ENCODE results near the gene HHIP. TPM values are rescaled to one million over a fixed set of nuclear protein-coding genes. Genes with fewer than 3 reads are reported as not detected.
"Not testable (repeated sequence)": the region's sequence is repeated elsewhere in the genome, so short reads cannot be mapped to it uniquely, and the experiment has no call there.

The HHIP gene
- total and polyA plus RNA-seq, 5 experiments from 2014 or later = not detected

DNA sequence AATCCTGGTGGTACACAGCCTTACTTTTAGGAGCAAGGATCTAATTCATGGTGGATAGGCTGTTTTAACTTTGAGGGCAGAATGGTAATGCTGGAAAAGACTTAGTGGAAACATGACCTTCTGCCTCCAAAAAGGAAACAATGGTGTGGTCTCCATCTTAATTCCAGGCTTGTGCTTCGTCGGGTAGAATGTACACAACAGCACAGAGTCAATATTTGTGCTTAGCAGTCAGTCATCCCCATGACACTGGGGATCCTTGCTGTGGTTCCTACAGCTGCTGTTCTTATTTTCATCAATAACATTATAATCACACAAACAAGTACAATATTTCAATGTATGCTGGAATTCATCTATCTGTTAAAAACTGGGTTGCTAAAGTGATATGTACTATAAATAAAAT is 104.4 kb downstream of the HHIP start:
- Mint-ChIP-seq H3K4me1 (no peaks in the 10 kb centered on the region), H3K36me3 (peaks cover 0 to 2% (median 0%) of the 10 kb centered on the region in 3 donors), H3K9me3 (peaks cover 0 to 3% (median 0%) of the 10 kb centered on the region in 9 donors), H3K27ac (no peak overlapping the region), H3K27me3 (no peaks in the 10 kb centered on the region), H3K4me3 (no peak overlapping the region)
- POLR2A ChIA-PET = no interaction called here
- ATAC-seq (no peak), DNase-seq (no peak)

- Mint-ChIP-seq H3K4me3 (no peak overlapping the region), H3K9me3 (peaks cover 0 to 2% (median 0%) of the 10 kb centered on the region in 9 donors), H3K4me1 (no peaks in the 10 kb centered on the region), H3K36me3 (no peaks in the 10 kb centered on the region), H3K27ac (no peak overlapping the region), H3K27me3 (peaks cover 0 to 3% (median 0%) of the 10 kb centered on the region in 5 donors)
- ATAC-seq = no peak
- POLR2A ChIA-PET = no interaction called here
- no peak for DNase-seq
These were observed 108.8 kb downstream of the HHIP start for GRCh38 chr4:144754562-144755410.

- Mint-ChIP-seq H3K4me1 (no peaks in the 10 kb centered on the region), H3K27me3 (peaks cover 0 to 8% (median 0%) of the 10 kb centered on the region in 5 donors), H3K9me3 (peaks cover 0 to 11% (median 2%) of the 10 kb centered on the region in 9 donors), H3K4me3 (no peak overlapping the region), H3K36me3 (no peaks in the 10 kb centered on the region), H3K27ac (no peak overlapping the region)
- ATAC-seq = no peak
- no peak for DNase-seq
- POLR2A ChIA-PET = no interaction called here
These were observed 112.0 kb downstream of the HHIP start for GRCh38 chr4:144757969-144758368.

GRCh38 chr4:144768809-144769208 is 122.9 kb downstream of the HHIP start:
- ATAC-seq, H3K4me1 Mint-ChIP-seq, H3K36me3 Mint-ChIP-seq, H3K27me3 Mint-ChIP-seq, H3K4me3 Mint-ChIP-seq, DNase-seq, H3K27ac Mint-ChIP-seq, POLR2A ChIA-PET: not testable (repeated sequence)
- peaks cover 0 to 26% (median 11%) of the 10 kb centered on the region in 9 donors for H3K9me3 Mint-ChIP-seq

- Mint-ChIP-seq H3K36me3 (no peaks in the 10 kb centered on the region), H3K9me3 (peaks cover 0 to 7% (median 2%) of the 10 kb centered on the region in 9 donors), H3K27ac (peak overlapping the region in 1 of 10 donors; percentile 26), H3K4me3 (no peak overlapping the region), H3K4me1 (no peaks in the 10 kb centered on the region), H3K27me3 (peaks cover 0 to 8% (median 6%) of the 10 kb centered on the region in 5 donors)
- POLR2A ChIA-PET = no interaction called here
- ATAC-seq (no peak), DNase-seq (no peak)
These were observed 132.4 kb downstream of the HHIP start for GRCh38 chr4:144778364-144778763.

DNA sequence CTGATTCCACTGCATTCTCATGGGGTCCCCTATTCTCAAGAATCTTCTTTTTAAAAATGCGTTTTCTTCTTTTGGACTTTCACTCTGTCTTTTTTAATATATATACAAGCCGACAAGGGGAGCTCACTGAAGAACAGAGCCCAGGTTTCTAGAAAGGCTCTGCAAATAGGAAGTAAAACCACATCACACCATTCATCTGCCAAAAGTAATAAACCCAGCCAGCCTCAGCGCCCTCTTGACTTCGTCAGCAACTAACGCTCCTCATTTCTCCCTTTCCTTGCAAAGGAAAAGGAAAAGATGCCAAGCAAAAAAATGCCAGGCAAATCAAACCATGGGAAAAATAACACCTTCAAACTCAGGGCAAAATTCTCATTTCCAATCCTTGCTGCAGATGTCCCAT is 136.4 kb downstream of the HHIP start:
- Mint-ChIP-seq H3K27ac (no peak overlapping the region), H3K4me3 (no peak overlapping the region), H3K36me3 (no peaks in the 10 kb centered on the region), H3K4me1 (no peaks in the 10 kb centered on the region), H3K27me3 (peaks cover 0 to 8% (median 6%) of the 10 kb centered on the region in 5 donors), H3K9me3 (no peaks in the 10 kb centered on the region)
- POLR2A ChIA-PET = no interaction called here
- ATAC-seq (no peak), DNase-seq (no peak)

- H3K27me3 Mint-ChIP-seq = peaks cover 0 to 5% (median 4%) of the 10 kb centered on the region in 5 donors
- H3K9me3 Mint-ChIP-seq = peaks cover 0 to 4% (median 0%) of the 10 kb centered on the region in 9 donors
- ATAC-seq = no peak
- H3K4me1 Mint-ChIP-seq = no peaks in the 10 kb centered on the region
- peak overlapping the region in 1 of 10 donors; percentile 50 for H3K27ac Mint-ChIP-seq
- H3K36me3 Mint-ChIP-seq = peaks cover 0 to 2% (median 0%) of the 10 kb centered on the region in 3 donors
- H3K4me3 Mint-ChIP-seq = no peak overlapping the region
- POLR2A ChIA-PET = no interaction called here
- DNase-seq = no peak
These were observed 140.0 kb downstream of the HHIP start for GRCh38 chr4:144785961-144786360.

DNA sequence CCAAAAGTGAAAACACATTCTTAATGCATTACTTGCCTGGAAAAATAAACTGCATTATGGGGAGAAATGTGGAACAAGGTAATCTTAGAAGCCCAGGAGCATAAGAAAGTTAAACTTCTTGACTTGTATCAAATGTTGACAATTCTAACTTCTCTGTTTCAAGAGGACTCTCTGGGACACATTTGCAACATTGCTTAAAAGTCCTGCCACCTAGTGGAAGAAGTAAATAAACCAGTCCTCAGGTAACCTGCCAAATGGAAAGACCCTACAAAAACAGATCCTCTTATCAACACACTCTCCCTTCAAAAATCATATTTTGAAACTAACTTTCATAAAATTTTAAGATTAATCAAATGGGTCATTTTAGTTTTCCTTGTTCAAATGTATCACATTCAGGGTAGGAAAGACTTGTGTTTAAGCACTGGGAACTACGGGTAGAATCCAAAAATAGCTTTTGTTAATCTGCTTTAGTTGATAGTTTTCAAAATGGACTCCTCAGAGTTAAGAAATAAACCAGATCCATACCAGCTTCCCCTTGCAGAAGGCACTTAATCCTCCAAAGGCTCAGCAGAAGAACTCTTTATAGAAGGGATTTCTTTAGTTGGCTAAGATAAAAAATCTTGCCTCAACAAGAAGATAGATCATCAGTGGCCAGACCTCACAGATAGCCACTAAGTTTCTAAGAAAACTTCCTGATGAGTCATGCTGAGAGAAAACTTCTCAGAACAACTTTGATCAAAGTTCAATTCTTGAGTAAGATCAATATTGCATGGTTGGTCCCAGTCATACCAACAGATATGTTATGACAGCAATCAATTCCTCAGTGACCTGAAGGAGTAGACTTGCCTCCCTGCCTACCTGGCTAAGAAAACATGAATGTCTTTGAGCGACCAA is 141.7 kb downstream of the HHIP start:
- ATAC-seq (no peak), DNase-seq (peak in 1 of 10 donors; percentile 16)
- POLR2A ChIA-PET = no interaction called here
- Mint-ChIP-seq H3K9me3 (peaks cover 0 to 15% (median 0%) of the 10 kb centered on the region in 9 donors), H3K4me3 (no peak overlapping the region), H3K4me1 (no peaks in the 10 kb centered on the region), H3K36me3 (peaks cover 0 to 3% (median 0%) of the 10 kb centered on the region in 3 donors), H3K27me3 (peaks cover 0 to 2% (median 1%) of the 10 kb centered on the region in 5 donors), H3K27ac (no peak overlapping the region)

GRCh38 chr4:144788469-144788868 is 142.5 kb downstream of the HHIP start:
- ATAC-seq (no peak), DNase-seq (no peak)
- Mint-ChIP-seq H3K4me1 (no peaks in the 10 kb centered on the region), H3K4me3 (no peak overlapping the region), H3K27ac (no peak overlapping the region), H3K27me3 (peaks cover 0 to 7% (median 1%) of the 10 kb centered on the region in 5 donors), H3K9me3 (peaks cover 0 to 15% (median 2%) of the 10 kb centered on the region in 9 donors), H3K36me3 (peaks cover 0 to 3% (median 0%) of the 10 kb centered on the region in 3 donors)
- POLR2A ChIA-PET = no interaction called here

DNA sequence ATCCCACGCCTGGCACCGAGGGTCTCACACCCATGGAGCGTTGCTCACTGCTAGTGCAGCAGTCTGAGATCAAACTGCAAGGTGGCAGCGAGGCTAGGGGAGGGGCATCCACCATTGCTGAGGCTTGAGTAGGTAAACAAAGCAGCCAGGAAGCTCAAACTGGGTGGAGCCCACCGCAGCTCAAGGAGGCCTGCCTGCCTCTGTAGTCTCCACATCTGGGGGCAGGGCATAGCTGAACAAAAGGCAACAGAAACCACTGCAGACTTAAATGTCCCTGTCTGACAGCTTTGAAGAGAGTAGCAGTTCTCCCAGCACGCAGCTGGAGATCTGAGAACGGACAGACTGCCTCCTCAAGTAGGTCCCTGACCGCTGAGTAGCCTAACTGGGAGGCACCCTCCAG is 146.0 kb downstream of the HHIP start:
- H3K4me1 Mint-ChIP-seq, ATAC-seq, DNase-seq, H3K27me3 Mint-ChIP-seq, H3K4me3 Mint-ChIP-seq, H3K36me3 Mint-ChIP-seq, POLR2A ChIA-PET: not testable (repeated sequence)
- peaks cover 0 to 26% (median 9%) of the 10 kb centered on the region in 9 donors for H3K9me3 Mint-ChIP-seq
- H3K27ac Mint-ChIP-seq = peak overlapping the region in 1 of 10 donors; percentile 19
